ENCODE measurements around the gene HNRNPD.
"Not testable (repeated sequence)": the region's sequence is repeated elsewhere in the genome, so short reads cannot be mapped to it uniquely, and the experiment has no call there.

Gene HNRNPD

GRCh38 chr4:82372517-82373485 is 990 bp downstream of the HNRNPD start:
- DNase-seq, result peak; percentile 24

- no peak for DNase-seq
Observed at GRCh38 chr4:82371497-82371896, 2.3 kb downstream of the HNRNPD start.

GRCh38 chr4:82367438-82368097 is 6.2 kb downstream of the HNRNPD start:
- DNase-seq, result no peak

- not testable (repeated sequence) for DNase-seq
Observed at GRCh38 chr4:82366431-82366830, 7.4 kb downstream of the HNRNPD start.

- no peak for DNase-seq
Observed at GRCh38 chr4:82363896-82364487, 9.8 kb downstream of the HNRNPD start.

GRCh38 chr4:82362565-82362964 is 11.2 kb downstream of the HNRNPD start:
- DNase-seq, result no peak

GRCh38 chr4:82360298-82361177 is 13.3 kb downstream of the HNRNPD start:
- DNase-seq, result peak; percentile 48

GRCh38 chr4:82358847-82359246 is 14.9 kb downstream of the HNRNPD start:
- no peak for DNase-seq

GRCh38 chr4:82357640-82358039 is 16.2 kb downstream of the HNRNPD start:
- DNase-seq, result no peak

- DNase-seq, result no peak
Observed at GRCh38 chr4:82354788-82355187, 19.0 kb downstream of the HNRNPD start.

- no peak for DNase-seq
Observed at GRCh38 chr4:82352825-82353366, 20.9 kb downstream of the HNRNPD start.

GRCh38 chr4:82352118-82352824 is 21.5 kb downstream of the HNRNPD start:
- no peak for DNase-seq

GRCh38 chr4:82346126-82346525 is 27.7 kb downstream of the HNRNPD start:
- no peak for DNase-seq

GRCh38 chr4:82335043-82335442 is 38.7 kb downstream of the HNRNPD start:
- no peak for DNase-seq

- DNase-seq, result not testable (repeated sequence)
Observed at GRCh38 chr4:82333641-82334040, 40.1 kb downstream of the HNRNPD start.

GRCh38 chr4:82331814-82332213 is 42.0 kb downstream of the HNRNPD start:
- no peak for DNase-seq

- DNase-seq, result no peak
Observed at GRCh38 chr4:82320351-82320750, 53.4 kb downstream of the HNRNPD start.

- DNase-seq, result not testable (repeated sequence)
Observed at GRCh38 chr4:82303063-82303462, 70.7 kb downstream of the HNRNPD start.
